ENCODE data around the gene RABGAP1L.
"Not testable (repeated sequence)": the region's sequence is repeated elsewhere in the genome, so short reads cannot be mapped to it uniquely, and the experiment has no call there.

The RABGAP1L gene

DNA sequence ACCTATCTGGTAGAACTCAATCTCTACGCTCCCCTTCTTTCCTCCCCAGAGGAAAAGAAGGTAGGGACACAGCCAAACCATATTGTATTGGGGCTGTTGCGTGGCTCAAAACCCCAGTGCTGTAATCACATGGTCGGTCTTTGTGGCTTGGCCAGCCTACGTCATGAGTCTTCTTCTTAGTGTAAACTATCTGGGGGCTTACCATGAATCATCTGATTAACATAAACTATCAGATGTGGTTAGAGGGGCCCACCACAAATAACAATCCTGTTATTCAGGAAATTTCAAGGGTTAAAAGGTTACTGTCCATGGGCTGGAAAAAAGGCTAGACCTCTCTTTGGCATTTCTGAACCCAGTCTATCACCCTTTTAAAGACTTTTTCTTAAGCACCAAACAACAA is 238.9 kb downstream of the RABGAP1L start:
- no peak for DNase-seq

DNA sequence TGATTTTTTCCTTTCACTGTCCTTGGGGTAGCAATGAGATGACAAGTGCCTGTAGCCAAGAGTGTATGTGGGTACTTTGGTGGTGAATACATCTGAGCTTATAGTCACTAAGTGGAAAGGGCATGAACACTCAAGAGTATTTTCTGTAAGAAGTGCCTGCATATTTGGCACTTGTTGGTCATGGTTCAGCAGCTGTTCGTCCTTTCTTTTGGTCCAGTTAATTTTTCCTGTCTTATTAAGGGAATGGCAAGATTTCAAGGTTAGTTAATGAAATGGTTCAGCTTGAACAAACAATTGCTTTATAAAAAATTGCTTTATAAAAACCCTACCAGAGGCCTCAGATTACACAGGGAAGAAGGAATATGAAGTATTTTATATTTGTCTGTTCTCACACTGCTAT is 239.9 kb downstream of the RABGAP1L start:
- no peak for DNase-seq

DNA sequence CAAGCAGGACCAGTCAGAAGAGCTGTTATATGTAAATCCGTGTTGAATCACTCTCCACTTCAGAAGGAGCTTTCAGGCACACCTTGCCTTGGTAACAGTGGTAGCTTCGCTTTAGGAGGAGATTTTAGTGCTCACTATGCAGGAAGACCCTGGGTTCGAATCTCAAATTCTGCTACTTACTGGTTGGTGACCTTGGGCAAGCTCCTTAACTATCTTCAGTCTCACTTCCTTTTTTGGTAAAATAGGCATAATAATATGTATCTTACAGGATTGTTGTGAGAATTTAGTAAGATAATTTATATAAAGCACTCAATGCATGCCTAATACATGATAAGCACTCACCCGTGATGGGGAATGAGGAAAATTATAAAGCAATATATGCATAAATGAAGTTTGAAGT is 241.8 kb downstream of the RABGAP1L start:
- no peak for DNase-seq

DNA sequence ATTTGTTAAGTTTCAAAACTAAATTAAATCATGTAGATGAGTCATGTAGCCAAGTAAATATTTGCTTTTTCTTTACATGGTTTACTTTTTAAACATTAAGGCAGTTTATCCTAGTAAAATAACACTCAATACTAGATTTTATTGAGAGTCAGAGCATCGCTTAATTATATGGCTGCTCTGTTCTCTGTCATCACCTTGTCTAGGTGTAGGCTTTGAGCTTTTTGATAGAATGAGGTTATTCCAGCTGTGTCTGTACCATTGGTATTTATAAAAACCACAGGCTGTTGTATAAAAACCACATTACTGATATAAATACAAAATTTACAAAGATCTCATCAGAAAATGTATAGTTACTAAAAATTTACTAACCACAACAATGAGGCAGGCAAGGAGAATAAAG is 245.9 kb downstream of the RABGAP1L start:
- no peak for DNase-seq

DNA sequence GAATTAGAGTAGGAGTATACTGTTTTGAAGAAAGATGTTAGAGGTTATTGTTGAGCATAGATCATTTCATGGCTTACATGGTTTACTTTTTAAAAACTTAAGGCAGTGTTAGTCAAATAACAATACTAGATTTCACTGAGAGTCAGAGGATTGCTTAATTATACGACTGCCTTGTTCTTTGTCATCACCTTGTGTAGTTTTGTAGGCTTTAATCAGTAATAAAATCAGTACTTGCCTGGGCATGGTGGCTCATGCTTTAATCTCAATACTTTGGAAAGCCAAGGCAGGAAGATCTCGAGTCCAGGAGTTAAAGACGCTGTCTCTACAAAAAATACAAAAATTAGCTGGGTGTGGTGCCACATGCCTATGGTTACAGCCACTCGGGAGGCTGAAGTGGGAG is 247.1 kb downstream of the RABGAP1L start:
- no peak for DNase-seq

DNA sequence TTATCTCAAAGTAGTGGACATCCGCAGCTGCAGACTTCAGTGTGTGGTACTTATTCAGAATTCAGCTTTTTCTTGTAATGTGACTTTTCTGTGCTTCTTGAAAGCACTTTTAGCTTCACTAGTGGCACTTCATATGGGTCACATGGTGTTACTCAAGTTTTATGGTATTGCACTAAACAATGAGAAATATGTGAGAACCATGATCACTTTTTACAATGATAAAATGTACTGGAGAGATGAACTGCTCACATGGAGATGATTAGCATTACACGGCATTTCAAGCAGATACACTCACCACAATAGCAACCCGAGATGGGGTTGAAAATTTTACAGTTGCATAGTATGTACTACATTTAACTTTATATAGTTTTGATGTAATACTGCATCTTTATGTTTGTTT is 248.3 kb downstream of the RABGAP1L start:
- DNase-seq = no peak

DNA sequence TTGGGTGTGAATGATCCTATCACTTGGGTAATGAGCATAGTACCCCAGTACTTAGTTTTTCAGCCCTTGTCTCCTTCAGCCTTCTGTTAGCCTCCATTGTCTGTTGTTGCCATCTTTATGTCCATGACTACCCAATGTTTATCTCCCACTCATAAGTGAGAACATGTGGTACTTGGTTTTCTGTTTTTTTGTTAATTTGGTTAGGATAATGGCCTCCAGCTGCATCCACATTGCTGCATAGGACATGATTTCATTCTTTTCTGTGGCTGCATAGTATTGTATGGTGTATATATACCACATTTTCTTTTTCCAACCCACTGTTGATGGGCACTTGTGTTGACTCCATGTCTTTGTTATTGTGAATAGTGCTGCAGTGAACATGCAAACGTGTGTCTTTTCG is 248.8 kb downstream of the RABGAP1L start:
- DNase-seq = no peak

DNA sequence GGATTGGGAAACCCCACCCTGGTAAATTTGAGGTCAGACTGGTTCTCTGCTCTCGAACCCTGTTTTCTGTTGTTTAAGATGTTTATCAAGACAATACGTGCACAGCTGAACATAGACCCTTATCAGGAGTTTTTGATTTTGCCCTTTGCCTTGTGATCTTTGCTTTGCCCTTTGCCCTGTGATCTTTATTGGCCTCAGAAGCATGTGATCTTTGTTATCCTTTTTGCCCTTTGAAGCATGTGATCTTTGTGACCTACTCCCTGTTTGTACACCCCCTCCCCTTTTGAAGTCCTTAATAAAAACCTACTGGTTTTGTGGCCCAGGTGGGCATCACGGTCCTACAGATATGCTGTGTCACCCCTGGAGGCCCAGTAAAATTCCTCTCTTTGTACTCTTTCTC is 250.5 kb downstream of the RABGAP1L start:
- not testable (repeated sequence) for DNase-seq

DNA sequence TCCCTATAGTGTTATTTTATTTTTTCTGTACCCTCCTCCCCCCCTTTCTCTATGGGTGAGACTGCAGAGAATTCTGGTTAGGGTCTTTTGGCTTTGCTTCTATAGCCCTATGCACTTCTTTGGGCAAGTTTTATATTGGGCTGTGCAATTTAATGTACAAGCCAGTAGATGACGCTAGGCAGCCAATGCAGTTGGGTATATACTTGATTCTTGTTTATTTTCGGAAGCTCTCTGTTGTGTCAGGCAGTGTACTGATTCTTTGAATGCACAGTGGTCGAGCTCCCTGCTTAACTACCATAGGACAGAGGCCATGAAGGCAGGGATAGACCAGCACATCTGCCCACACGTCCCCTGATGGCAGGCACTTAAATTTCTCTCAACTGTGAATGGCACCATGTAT is 254.3 kb downstream of the RABGAP1L start:
- DNase-seq = no peak

DNA sequence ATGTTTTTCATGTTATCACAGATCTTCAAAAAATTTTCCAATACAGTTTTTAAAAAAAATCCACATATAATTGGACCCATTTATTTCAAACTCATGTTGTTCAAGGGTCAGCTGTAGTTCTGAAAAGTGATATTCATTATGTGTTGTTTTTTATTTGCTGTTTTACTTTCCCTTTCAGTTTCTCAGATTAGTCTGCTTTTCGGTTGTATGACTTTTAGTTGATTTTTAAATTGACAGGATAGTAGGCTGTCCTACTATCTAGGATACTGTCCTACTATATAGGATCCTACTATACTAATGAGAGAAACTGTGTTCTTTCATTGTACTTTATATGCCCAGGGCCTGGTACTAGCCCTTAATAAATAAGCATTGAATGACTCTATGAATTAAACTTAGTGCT is 254.9 kb downstream of the RABGAP1L start:
- no peak for DNase-seq

DNA sequence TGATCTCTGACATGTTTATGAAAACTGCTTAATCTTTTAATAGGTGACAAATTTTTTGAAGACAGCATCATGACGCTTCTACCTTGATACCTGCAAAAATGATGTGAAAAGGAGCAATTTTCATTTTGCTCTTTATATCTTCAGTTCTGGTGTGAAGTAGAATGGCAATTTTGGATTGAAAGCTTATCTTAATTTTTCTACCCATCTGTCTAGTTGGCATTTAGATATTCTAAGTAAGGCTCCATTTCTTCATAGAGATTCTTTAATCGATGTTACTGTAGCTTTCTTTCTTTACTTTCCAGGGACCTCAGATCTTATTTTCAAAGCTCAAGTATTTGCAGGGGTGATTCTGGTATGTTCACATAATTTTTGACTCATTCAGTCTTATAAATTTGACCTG is 256.2 kb downstream of the RABGAP1L start:
- no peak for DNase-seq

DNA sequence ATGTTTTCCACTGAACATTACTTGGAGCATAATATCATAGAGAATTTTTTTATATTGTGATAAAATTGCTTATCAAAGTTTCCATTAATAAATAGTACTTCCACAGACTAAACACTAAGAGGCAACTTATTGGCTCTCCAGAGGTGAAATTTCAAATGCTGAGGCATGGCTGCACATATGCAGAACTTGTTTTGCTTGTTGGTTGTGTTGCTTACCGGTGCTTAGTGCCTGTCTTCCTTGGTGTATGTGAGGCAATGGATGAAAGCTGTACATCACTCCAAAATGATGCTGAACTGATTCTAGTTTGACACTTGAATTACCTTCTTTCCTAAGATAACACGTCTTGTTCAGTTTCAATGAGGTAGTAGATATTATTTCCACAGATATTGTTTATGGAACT is 258.6 kb downstream of the RABGAP1L start:
- DNase-seq = no peak

DNA sequence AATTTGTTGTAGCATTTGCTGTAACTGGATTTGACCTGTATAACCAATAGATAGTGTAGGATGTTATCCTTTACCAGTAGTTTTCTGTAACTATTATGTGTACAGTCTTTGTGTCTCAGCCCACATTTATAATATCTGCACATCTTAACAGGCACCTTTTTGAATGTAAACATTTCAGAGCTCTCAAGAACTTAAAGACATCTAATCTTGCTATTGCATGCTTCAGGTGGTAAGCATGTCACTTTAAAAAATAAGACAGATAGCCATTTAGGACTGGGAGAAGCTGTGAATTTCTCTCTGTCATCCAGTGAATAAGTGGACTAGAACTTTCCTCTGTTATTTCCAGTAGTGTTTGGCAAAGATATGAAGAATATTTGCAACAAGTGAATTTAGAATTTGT is 265.8 kb downstream of the RABGAP1L start:
- no peak for DNase-seq

DNA sequence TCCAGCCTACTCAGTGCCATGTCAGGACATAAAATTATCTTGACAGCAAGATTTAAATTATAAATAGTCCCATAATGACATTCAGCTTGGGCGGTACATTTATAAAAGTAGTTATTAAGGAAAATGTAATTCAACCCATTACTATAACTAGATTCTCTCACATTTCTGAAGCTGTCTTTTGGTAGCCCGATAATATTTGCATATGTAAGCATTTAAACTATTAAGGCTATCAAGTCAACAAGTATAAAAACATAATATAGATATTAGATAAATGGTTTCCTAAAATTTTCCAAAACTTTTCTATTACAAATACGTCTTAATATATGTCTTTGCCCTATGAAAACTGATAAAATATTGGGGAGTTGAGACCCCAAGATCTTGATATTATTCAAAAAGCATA is 266.8 kb downstream of the RABGAP1L start:
- DNase-seq = no peak

DNA sequence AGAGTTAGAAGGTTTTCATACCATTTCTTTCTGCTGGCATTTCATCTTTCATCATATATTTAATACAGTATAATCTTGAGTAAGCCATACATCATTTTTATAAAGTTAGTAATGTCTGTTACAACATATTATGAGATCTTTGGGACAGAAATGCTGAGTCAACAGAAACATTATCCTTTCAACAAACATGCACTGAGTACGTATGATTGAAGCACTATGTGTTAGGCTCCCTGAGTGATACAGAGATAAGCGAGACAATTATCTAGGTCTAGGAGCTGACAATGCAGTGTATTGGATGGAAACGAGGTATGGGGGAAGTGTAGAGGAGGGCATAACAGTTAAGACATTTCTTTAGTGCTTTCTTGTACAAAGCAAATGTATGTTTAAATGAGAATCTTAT is 268.7 kb downstream of the RABGAP1L start:
- DNase-seq = no peak

DNA sequence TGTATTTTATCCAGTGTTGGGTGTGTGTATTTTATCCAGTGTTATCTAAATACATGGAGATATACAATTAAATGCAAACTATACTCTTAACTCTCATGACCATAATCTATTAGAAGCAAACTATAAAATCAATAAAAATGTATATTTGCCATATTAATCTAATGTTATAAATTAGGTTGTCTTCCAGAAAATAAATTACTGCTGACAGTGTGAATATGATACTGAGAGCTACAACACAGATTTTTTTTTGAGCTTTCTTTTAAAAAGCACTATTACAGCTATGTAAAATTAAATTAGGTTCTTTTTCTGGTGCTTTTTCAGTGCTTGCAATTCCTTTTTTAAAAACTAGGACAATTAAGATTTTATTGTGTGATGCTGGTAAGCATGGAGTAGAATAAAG is 269.4 kb downstream of the RABGAP1L start:
- no peak for DNase-seq

DNA sequence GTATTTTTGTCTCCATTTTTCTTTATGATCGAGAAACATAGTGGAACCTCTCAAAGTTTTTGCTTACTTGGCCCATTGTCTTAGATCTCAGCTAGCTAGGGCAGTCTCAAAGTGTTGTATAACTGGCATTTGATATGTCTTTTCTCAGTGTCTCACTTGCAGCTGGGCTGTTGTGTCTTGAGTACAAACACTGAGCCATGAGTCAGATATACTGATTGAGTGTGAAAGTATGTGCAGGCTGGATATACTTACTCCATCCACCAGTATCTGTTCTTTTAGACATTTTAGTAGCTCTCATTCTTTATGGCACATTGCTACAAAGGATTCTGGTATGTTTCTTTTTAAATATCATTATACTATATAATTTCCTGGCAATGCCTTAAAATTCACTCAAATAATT is 274.1 kb downstream of the RABGAP1L start:
- DNase-seq = no peak

DNA sequence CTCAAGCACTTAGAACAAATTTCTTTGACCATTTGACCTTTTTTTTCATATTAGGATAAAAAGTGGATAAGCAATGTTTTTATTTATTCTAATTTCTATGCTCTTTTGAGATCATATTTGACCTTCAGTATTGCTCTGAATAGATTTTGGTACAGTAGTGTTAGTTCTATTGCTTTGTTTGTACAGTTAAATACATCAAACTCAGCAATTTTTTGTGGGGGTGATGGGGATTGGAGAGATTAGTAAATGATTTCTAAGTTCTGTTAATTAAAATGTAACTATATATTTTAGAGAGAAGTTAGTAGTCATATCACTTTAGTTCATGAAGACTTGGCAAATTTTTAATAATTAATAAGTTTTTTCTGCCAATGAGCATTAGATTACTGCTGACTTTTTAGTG is 286.0 kb downstream of the RABGAP1L start:
- DNase-seq = no peak

DNA sequence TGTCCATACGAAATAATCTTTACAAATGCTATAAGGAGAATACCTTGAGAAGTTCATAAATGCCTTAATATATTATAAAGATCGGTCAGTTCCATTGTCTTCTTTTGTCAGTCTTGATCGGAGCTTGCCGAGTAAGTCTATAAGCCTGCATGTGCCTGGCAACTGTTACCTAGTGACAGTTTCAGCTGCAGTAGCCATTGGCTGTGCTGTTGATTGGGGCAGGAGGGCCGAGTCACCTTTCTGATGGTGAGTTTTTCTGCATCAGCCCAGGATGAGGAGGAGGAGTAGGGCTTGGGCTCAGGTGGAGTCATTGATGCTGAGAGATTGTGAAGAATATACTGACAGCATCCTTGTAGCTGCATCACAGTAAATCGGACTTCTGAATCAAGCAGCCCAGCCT is 286.5 kb downstream of the RABGAP1L start:
- DNase-seq = no peak

DNA sequence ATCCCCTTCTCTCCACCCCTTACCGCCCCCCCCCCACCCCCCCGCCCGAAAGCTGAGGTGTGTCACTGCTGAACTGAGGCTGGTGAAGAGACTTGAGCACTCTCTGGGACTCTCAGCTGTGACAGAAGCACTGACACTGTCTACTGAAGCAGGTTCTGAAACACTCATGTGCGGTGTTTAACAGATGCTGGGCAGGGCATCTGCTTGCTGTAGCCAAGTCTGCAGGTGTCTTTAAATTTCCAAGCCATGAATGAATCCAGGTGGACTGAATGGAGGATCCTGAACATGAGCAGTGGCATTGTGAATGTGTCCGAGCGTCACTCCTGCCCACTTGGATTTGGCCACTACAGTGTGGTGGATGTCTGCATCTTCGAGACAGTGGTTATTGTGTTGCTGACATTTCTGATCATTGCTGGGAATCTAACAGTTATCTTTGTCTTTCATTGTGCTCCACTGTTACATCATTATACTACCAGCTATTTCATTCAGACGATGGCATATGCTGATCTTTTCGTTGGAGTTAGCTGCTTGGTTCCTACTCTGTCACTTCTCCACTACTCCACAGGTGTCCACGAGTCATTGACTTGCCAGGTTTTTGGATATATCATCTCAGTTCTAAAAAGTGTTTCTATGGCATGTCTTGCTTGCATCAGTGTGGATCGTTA is 288.7 kb downstream of the RABGAP1L start, which contains the start of gene GPR52:
TSS of gene GPR52 (plus strand) at position 99 of the 665 bp plus-strand sequence. CDS start at position 247, 148 bp downstream.
- DNase-seq = no peak

DNA sequence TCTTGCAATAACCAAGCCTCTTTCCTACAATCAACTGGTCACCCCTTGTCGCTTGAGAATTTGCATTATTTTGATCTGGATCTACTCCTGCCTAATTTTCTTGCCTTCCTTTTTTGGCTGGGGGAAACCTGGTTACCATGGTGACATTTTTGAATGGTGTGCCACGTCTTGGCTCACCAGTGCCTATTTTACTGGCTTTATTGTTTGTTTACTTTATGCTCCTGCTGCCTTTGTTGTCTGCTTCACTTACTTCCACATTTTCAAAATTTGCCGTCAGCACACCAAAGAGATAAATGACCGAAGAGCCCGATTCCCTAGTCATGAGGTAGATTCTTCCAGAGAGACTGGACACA is 289.2 kb downstream of the RABGAP1L start:
- no peak for DNase-seq

DNA sequence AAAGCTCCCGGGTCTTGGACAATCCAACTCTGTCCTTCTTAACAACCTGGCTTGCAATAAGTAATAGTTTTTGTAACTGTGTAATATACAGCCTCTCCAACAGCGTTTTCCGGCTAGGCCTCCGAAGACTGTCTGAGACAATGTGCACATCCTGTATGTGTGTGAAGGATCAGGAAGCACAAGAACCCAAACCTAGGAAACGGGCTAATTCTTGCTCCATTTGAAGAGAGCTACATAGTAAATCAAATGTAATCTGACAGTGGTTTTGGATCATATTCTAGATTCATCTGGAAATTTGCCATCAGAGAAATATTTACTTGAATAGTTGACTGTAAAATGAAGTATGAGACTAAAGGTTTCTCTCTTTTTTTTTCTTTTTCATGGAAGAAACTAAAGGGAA is 289.7 kb downstream of the RABGAP1L start:
- no peak for DNase-seq

DNA sequence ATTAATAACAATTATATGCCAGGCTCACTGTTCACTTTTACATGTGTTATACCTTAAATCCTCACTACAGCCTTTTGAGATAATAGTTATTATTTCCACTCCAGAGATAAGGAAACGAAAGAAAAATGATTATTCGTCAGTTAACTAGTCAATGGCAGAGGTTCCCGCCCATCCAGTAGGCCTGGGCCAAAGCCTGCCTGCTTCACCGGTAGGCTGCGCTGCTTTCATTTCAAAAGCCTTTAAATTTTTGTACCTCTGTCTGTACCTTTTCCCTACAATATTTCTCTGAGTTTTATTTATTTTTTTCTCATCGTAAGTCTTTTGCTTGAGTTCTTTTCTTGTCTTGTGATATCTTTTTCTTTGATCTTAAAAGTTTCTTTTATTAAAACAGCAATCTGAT is 292.1 kb downstream of the RABGAP1L start:
- no peak for DNase-seq

DNA sequence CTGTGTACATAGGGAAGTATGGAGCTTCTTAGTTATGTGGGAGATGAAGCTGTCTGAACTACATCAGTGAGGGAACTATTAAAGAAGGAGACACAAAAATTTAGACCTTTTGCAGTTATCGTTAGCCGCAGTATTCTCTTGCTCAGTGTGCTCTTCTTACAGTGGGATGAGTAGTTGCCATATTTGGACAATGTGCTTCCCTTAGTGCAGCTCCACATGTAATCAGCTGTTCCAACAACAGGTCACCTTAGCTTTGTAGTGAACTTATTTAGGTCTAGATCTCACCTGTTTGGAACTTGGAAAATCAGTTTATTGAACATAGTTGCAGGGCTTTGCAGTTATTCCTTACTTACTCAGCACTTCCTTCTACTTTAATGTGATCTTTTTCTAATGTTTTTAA is 306.5 kb downstream of the RABGAP1L start:
- DNase-seq = no peak

DNA sequence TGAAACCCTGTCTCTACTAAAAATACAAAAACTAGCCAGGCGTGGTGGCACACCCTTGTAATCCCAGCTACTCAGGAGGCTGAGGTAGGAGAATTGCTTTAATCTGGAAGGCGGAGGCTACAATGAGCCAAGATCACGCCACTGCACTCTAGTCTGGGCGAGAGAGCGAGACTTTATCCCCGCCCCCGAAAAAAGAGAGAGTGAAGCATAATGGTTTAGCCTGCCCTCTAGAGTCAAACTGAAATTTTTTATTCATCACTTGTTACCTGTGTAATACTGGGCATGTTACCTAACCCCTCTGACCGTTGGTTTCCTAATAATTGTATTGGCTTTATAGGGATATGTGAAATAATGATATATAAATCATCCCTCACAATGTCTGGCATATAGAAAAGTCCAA is 307.3 kb downstream of the RABGAP1L start:
- DNase-seq = no peak

DNA sequence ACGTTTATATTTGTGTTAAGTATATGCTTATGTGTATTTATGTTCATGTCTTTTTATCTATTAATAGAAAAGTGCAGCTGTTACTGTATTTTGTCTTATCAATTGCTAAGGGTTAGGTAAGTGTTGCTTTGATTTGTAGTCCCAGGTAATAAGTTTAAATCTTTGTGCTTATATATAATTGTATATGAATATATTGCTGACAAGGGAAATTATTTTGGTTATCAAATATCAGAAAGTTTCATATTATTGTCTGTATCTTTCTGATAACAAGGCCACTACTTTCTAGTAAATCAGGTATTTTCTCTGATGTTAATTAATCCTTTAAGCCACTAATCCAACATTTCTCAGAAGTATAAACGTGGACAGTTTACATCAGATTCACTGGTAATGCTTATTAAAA is 309.7 kb downstream of the RABGAP1L start:
- DNase-seq = no peak
